Measurements from ENCODE around the gene EFNA4. TPM values are rescaled to one million over a fixed set of nuclear protein-coding genes. Genes with fewer than 3 reads are reported as not detected.

Gene EFNA4
- total and polyA plus RNA-seq, 9 of the 15 experiments (the other 6 are each of a cell fraction or from before 2014, with no cell fraction given): 0.68 to 7.4 (median 6.1) TPM

- no peak overlapping the region for H2AFZ ChIP-seq (ENCODE audit: low read depth, low read length)
- H4K20me1 ChIP-seq (replicated peaks; ENCODE audit: control insufficient read depth, insufficient read depth, low read length): no peaks in the 10 kb centered on the region
- in situ Hi-C loops (cut with MboI) (no loop called here), intact Hi-C loops (cut with micrococcal nuclease) (no loop called here)
- CTCF ChIA-PET (ENCODE audit: low intra/inter-chr PET ratio): no interaction called here
- no peak for ATAC-seq
- POLR2A ChIA-PET: interaction anchor here (0.7 to 1.6 kb wide), 4 partner anchors 9 to 87 kb away, joined by 3 to 6 read pairs (median 4); no protein-coding TSS in a partner anchor
- H3K27me3 ChIP-seq (ENCODE audit: control insufficient read depth in 2 of 2, insufficient read depth in 2 of 2, low read length in 2 of 2): no peaks in the 10 kb centered on the region
- no peaks in the 10 kb centered on the region for H3K36me3 ChIP-seq (ENCODE audit: control insufficient read depth, insufficient read depth, low read length)
- H3K9me1 ChIP-seq (ENCODE audit: control insufficient read depth, insufficient read depth, low read length): no peaks in the 10 kb centered on the region
- H3K4me2 ChIP-seq (ENCODE audit: insufficient read depth, low read length): no peak overlapping the region
- DNase-seq (ENCODE audit: extremely low read depth in 1 of 4, low spot score in 3 of 4): no peak
- peaks cover 8 to 12% of the 10 kb centered on the region in 2 experiments; a peak in 4 of 5 replicates for H3K4me1 ChIP-seq (replicated peaks in 1 of 2; ENCODE audit: control insufficient read depth in 2 of 2, insufficient read depth in 2 of 2, low read length in 2 of 2)
- no peak for FAIRE-seq
- no peak overlapping the region for H3K27ac ChIP-seq (ENCODE audit: extremely low read depth, low read depth, low read length)
- no peaks in the 10 kb centered on the region for H3K79me2 ChIP-seq (ENCODE audit: control insufficient read depth, insufficient read depth, low read length)
- no peak overlapping the region for H3K9ac ChIP-seq (ENCODE audit: insufficient read depth in 1 of 2, low read depth in 2 of 2, low read length in 2 of 2)
- H3K4me3 ChIP-seq: no peak overlapping the region
- no TSS peak for BruUV-seq (replicated peaks)
- WGBS (ENCODE audit: insufficient coverage, low coverage, missing lambda C conversion rate): 52% methylated on average over 4 of the region's 6 CpGs
- no peaks in the 10 kb centered on the region for H3K9me3 ChIP-seq (replicated peaks; ENCODE audit: control insufficient read depth, insufficient read depth, low read depth, low read length)
- TF ChIP-seq ARID2 (IDR thresholded peaks at IDR 0.05) (no peak), HNRNPK (IDR thresholded peaks at IDR 0.05; ENCODE audit: low read depth, low read length, poor library complexity, severe bottlenecking) (no peak), STAT6 (CRISPR knock-in tag; IDR thresholded peaks at IDR 0.05) (no peak), CEBPZ (IDR thresholded peaks at IDR 0.05; ENCODE audit: borderline replicate concordance, low read depth, low read length) (no peak), ZNF561 (CRISPR knock-in tag; conservative IDR thresholded peaks at IDR 0.05) (no peak), TOE1 (IDR thresholded peaks at IDR 0.05; ENCODE audit: borderline replicate concordance) (no peak), TOE1 (CRISPR knock-in tag; IDR thresholded peaks at IDR 0.05; ENCODE audit: borderline replicate concordance, low read depth) (no peak), PML (IDR thresholded peaks at IDR 0.05; ENCODE audit: low read length) (no peak), CHAMP1 (IDR thresholded peaks at IDR 0.05) (no peak), TAF7 (tag; IDR thresholded peaks at IDR 0.05) (no peak), SNAPC5 (CRISPR knock-in tag; IDR thresholded peaks at IDR 0.05) (no peak), ZNF586 (CRISPR knock-in tag; conservative IDR thresholded peaks at IDR 0.05) (no peak), CBFA2T3 (IDR thresholded peaks at IDR 0.05) (no peak)
These were observed 43.3 kb downstream of the EFNA4 start for GRCh38 chr1:155106862-155107261.

Measured in K562 (cell line).